ENCODE measurements around the gene SPTB. TPM values are rescaled to one million over a fixed set of nuclear protein-coding genes. Genes with fewer than 3 reads are reported as not detected.

The SPTB gene
- total and polyA plus RNA-seq, 5 experiments from 2014 or later, result 0.14 TPM; not detected in 4

- Mint-ChIP-seq H3K27ac (peak overlapping the region in 7 of 10 donors; percentile 27 to 75 (median 63)), H3K9me3 (no peaks in the 10 kb centered on the region), H3K27me3 (peaks cover 12 to 42% (median 19%) of the 10 kb centered on the region in 5 donors), H3K36me3 (no peaks in the 10 kb centered on the region), H3K4me3 (peak overlapping the region; percentile 86 to 94 (median 90)), H3K4me1 (peaks cover 1 to 7% (median 4%) of the 10 kb centered on the region in 4 donors)
- ATAC-seq, result peak; percentile 83 to 87
- DNase-seq, result peak; percentile 38 to 77 (median 55)
- POLR2A ChIA-PET, result interaction anchor here (1.0 to 1.1 kb wide), 2 partner anchors 34 to 106 kb away, joined by 3 to 4 read pairs; partner anchors contain the start of genes CHURC1 and FNTB
Observed at GRCh38 chr14:64880221-64881121, 764 bp upstream of the SPTB start.

GRCh38 chr14:64878837-64879634 is 671 bp downstream of the SPTB start:
- no peaks in the 10 kb centered on the region for H3K9me3 Mint-ChIP-seq
- H3K4me1 Mint-ChIP-seq, result peaks cover 1 to 7% (median 4%) of the 10 kb centered on the region in 4 donors
- POLR2A ChIA-PET, result interaction anchor here (0.6 to 0.9 kb wide), 2 partner anchors 38 to 92 kb away, joined by 3 to 4 read pairs; no protein-coding TSS in a partner anchor
- H3K36me3 Mint-ChIP-seq, result no peaks in the 10 kb centered on the region
- DNase-seq, result no peak
- peak overlapping the region in 1 of 10 donors; percentile 63 for H3K27ac Mint-ChIP-seq
- ATAC-seq, result no peak
- H3K4me3 Mint-ChIP-seq, result peak overlapping the region; percentile 54 to 88 (median 71)
- H3K27me3 Mint-ChIP-seq, result peaks cover 10 to 39% (median 19%) of the 10 kb centered on the region in 5 donors

GRCh38 chr14:64877846-64878245 is 1.9 kb downstream of the SPTB start:
- Mint-ChIP-seq H3K36me3 (no peaks in the 10 kb centered on the region), H3K27ac (no peak overlapping the region), H3K9me3 (no peaks in the 10 kb centered on the region), H3K4me1 (peaks cover 1 to 7% (median 4%) of the 10 kb centered on the region in 4 donors), H3K27me3 (peaks cover 3 to 36% (median 14%) of the 10 kb centered on the region in 5 donors), H3K4me3 (peak overlapping the region in 4 of 10 donors; percentile 59 to 76 (median 62))
- POLR2A ChIA-PET, result no interaction called here
- no peak for DNase-seq
- ATAC-seq, result no peak

GRCh38 chr14:64875350-64875749 is 4.4 kb downstream of the SPTB start:
- Mint-ChIP-seq H3K4me3 (no peak overlapping the region), H3K36me3 (no peaks in the 10 kb centered on the region), H3K27ac (no peak overlapping the region), H3K27me3 (peaks cover 5 to 23% (median 10%) of the 10 kb centered on the region in 5 donors), H3K9me3 (no peaks in the 10 kb centered on the region), H3K4me1 (peaks cover 0 to 2% (median under 1%) of the 10 kb centered on the region in 4 donors)
- ATAC-seq, result no peak
- DNase-seq, result no peak
- POLR2A ChIA-PET, result no interaction called here

- no peak overlapping the region for H3K27ac Mint-ChIP-seq
- DNase-seq, result no peak
- POLR2A ChIA-PET, result no interaction called here
- H3K27me3 Mint-ChIP-seq, result peaks cover 5 to 27% (median 11%) of the 10 kb centered on the region in 5 donors
- no peak overlapping the region for H3K4me3 Mint-ChIP-seq
- no peaks in the 10 kb centered on the region for H3K36me3 Mint-ChIP-seq
- H3K4me1 Mint-ChIP-seq, result peaks cover 0 to 5% (median 1%) of the 10 kb centered on the region in 4 donors
- no peak for ATAC-seq
- no peaks in the 10 kb centered on the region for H3K9me3 Mint-ChIP-seq
Observed at GRCh38 chr14:64873506-64874219, 6.0 kb downstream of the SPTB start.

- Mint-ChIP-seq H3K36me3 (no peaks in the 10 kb centered on the region), H3K27me3 (peaks cover 11 to 30% (median 29%) of the 10 kb centered on the region in 5 donors), H3K4me1 (peaks cover 0 to 5% (median 1%) of the 10 kb centered on the region in 4 donors), H3K9me3 (no peaks in the 10 kb centered on the region), H3K27ac (no peak overlapping the region), H3K4me3 (no peak overlapping the region)
- ATAC-seq (no peak), DNase-seq (no peak)
- POLR2A ChIA-PET, result no interaction called here
Observed at GRCh38 chr14:64871344-64871743, 8.4 kb downstream of the SPTB start.

GRCh38 chr14:64870160-64870559 is 9.5 kb downstream of the SPTB start:
- no peak overlapping the region for H3K27ac Mint-ChIP-seq
- H3K27me3 Mint-ChIP-seq, result peaks cover 12 to 34% (median 28%) of the 10 kb centered on the region in 5 donors
- H3K36me3 Mint-ChIP-seq, result no peaks in the 10 kb centered on the region
- POLR2A ChIA-PET, result no interaction called here
- ATAC-seq (no peak), DNase-seq (no peak)
- no peak overlapping the region for H3K4me3 Mint-ChIP-seq
- peaks cover 0 to 5% (median 1%) of the 10 kb centered on the region in 4 donors for H3K4me1 Mint-ChIP-seq
- H3K9me3 Mint-ChIP-seq, result no peaks in the 10 kb centered on the region

- Mint-ChIP-seq H3K27me3 (peaks cover 12 to 31% (median 28%) of the 10 kb centered on the region in 5 donors), H3K9me3 (no peaks in the 10 kb centered on the region), H3K27ac (no peak overlapping the region), H3K36me3 (no peaks in the 10 kb centered on the region), H3K4me1 (peaks cover 0 to 5% (median 1%) of the 10 kb centered on the region in 4 donors), H3K4me3 (no peak overlapping the region)
- DNase-seq (no peak), ATAC-seq (no peak)
- POLR2A ChIA-PET, result no interaction called here
Observed at GRCh38 chr14:64868841-64869240, 10.9 kb downstream of the SPTB start.

- Mint-ChIP-seq H3K27me3 (peaks cover 12 to 31% (median 30%) of the 10 kb centered on the region in 5 donors), H3K4me1 (peaks cover 0 to 5% (median 1%) of the 10 kb centered on the region in 4 donors), H3K9me3 (no peaks in the 10 kb centered on the region), H3K4me3 (no peak overlapping the region), H3K27ac (no peak overlapping the region), H3K36me3 (no peaks in the 10 kb centered on the region)
- ATAC-seq (no peak), DNase-seq (no peak)
- POLR2A ChIA-PET, result no interaction called here
Observed at GRCh38 chr14:64868379-64868778, 11.3 kb downstream of the SPTB start.

- Mint-ChIP-seq H3K4me1 (peaks cover 0 to 5% (median 1%) of the 10 kb centered on the region in 4 donors), H3K27me3 (peaks cover 12 to 28% (median 23%) of the 10 kb centered on the region in 5 donors), H3K9me3 (no peaks in the 10 kb centered on the region), H3K4me3 (no peak overlapping the region), H3K27ac (no peak overlapping the region), H3K36me3 (no peaks in the 10 kb centered on the region)
- POLR2A ChIA-PET, result no interaction called here
- DNase-seq (no peak), ATAC-seq (no peak)
Observed at GRCh38 chr14:64867182-64867581, 12.5 kb downstream of the SPTB start.

- H3K4me3 Mint-ChIP-seq, result no peak overlapping the region
- POLR2A ChIA-PET, result no interaction called here
- ATAC-seq (no peak), DNase-seq (no peak)
- H3K9me3 Mint-ChIP-seq, result no peaks in the 10 kb centered on the region
- no peak overlapping the region for H3K27ac Mint-ChIP-seq
- H3K27me3 Mint-ChIP-seq, result peaks cover 10 to 28% (median 27%) of the 10 kb centered on the region in 5 donors
- no peaks in the 10 kb centered on the region for H3K36me3 Mint-ChIP-seq
- H3K4me1 Mint-ChIP-seq, result peaks cover 0 to 5% (median 1%) of the 10 kb centered on the region in 4 donors
Observed at GRCh38 chr14:64865992-64866391, 13.7 kb downstream of the SPTB start.

- peaks cover 0 to 3% (median 1%) of the 10 kb centered on the region in 4 donors for H3K4me1 Mint-ChIP-seq
- ATAC-seq (no peak), DNase-seq (no peak)
- H3K36me3 Mint-ChIP-seq, result no peaks in the 10 kb centered on the region
- no peak overlapping the region for H3K27ac Mint-ChIP-seq
- POLR2A ChIA-PET, result no interaction called here
- H3K4me3 Mint-ChIP-seq, result no peak overlapping the region
- H3K27me3 Mint-ChIP-seq, result peaks cover 7 to 27% (median 26%) of the 10 kb centered on the region in 5 donors
- no peaks in the 10 kb centered on the region for H3K9me3 Mint-ChIP-seq
Observed at GRCh38 chr14:64865109-64865508, 14.6 kb downstream of the SPTB start.

All from naive thymus-derived CD8-positive, alpha-beta T cell (primary cell).